K562 (cell line): ENCODE data around the gene UBE2M. TPM values are rescaled to one million over a fixed set of nuclear protein-coding genes. Genes with fewer than 3 reads are reported as not detected.
A peak's percentile ranks its signal among the peaks of the same experiment; 100 is the strongest.

Experiments
- BRD9 ChIP-seq: fragments of 450-650 bp; IDR thresholded peaks from 2 replicates; pipeline ENCODE4 v1.6.1; 2018; ENCODE audit warnings: low read depth; ENCODE audit not compliant: partially characterized antibody
- CXXC5 ChIP-seq: fragments of 250-450 bp; sonication (Bioruptor Pico); IDR thresholded peaks from 2 replicates; pipeline ENCODE4 v1.8.0; 2022; ENCODE audit warnings: inconsistent platforms, mild to moderate bottlenecking, moderate library complexity
- ESRRA ChIP-seq: fragments of 450-650 bp; IDR thresholded peaks from 2 replicates; pipeline ENCODE4 v1.6.1; 2014; ENCODE audit warnings: low read depth, mild to moderate bottlenecking, moderate library complexity, borderline replicate concordance
- HMGN3 ChIP-seq: IDR thresholded peaks from 2 replicates; pipeline ENCODE4 v1.6.1; 2011; ENCODE audit warnings: borderline replicate concordance, low read depth, mild to moderate bottlenecking, mixed read lengths, low read length; ENCODE audit not compliant: insufficient read length; ENCODE audit errors: extremely low read depth
- NRF1 ChIP-seq, 2 experiments: fragments of 450-650 bp; IDR thresholded peaks in 1 of 2; conservative IDR thresholded peaks in 1 of 2; 2 replicates each; pipeline ENCODE4 v1.6.1; 2014; ENCODE audit warnings: mild to moderate bottlenecking in 2 of 2
- PBX2 ChIP-seq, 2 experiments: IDR thresholded peaks in 1 of 2; conservative IDR thresholded peaks in 1 of 2; 2 replicates each; pipeline ENCODE4 v1.6.1; 2016; ENCODE audit warnings: low read depth in 2 of 2, mild to moderate bottlenecking in 1 of 2, missing compliant biosample characterization in 1 of 2, missing genetic modification characterization in 1 of 2, moderate library complexity in 1 of 2
- THRB ChIP-seq: fragments of 450-650 bp; formaldehyde crosslinking; conservative IDR thresholded peaks from 2 replicates; pipeline ENCODE4 v1.4.0; 2022; ENCODE audit warnings: mild to moderate bottlenecking, missing genetic modification characterization
- XRCC5 ChIP-seq: fragments of 200-400 bp; formaldehyde crosslinking; IDR thresholded peaks from 2 replicates; pipeline ENCODE4 v1.6.1; 2017; ENCODE audit warnings: low read depth, mild to moderate bottlenecking, low read length
- ZFPM2 ChIP-seq: fragments of 250-450 bp; sonication (Bioruptor Pico); IDR thresholded peaks from 2 replicates; pipeline ENCODE4 v1.5.1; 2022; ENCODE audit warnings: mild to moderate bottlenecking
- ZKSCAN1 ChIP-seq: fragments of 150-350 bp; IDR thresholded peaks from 2 replicates; pipeline ENCODE4 v1.6.1; 2016; ENCODE audit warnings: low read depth, low read length
- ZNF253 ChIP-seq: fragments of 250-450 bp; sonication (Bioruptor Pico); conservative IDR thresholded peaks from 2 replicates; pipeline ENCODE4 v1.6.1; 2021; ENCODE audit warnings: mild to moderate bottlenecking
- ZNF280A ChIP-seq: fragments of 450-650 bp; IDR thresholded peaks from 2 replicates; pipeline ENCODE4 v1.6.1; 2018; ENCODE audit warnings: mild to moderate bottlenecking, low read depth; ENCODE audit not compliant: partially characterized antibody
- ZNF583 ChIP-seq: fragments of 250-450 bp; sonication (Bioruptor Pico); IDR thresholded peaks from 2 replicates; pipeline ENCODE4 v1.4.0; 2020
- ZNF589 ChIP-seq: fragments of 200-800 bp; sonication (Bioruptor generic); IDR thresholded peaks from 2 replicates; pipeline ENCODE4 v1.6.1; 2016; ENCODE audit warnings: low read depth, missing genetic modification characterization, missing compliant biosample characterization
- ZNF609 ChIP-seq: sonication (generic); formaldehyde crosslinking; IDR thresholded peaks from 2 replicates; pipeline ENCODE4 v1.8.1; 2023; ENCODE audit warnings: missing genetic modification reagents, mild to moderate bottlenecking, borderline replicate concordance
- polyA plus RNA-seq, 8 experiments: library from polyadenylated mRNA; depleted of rRNA in 4 of 8; stranded (reverse) in 5 of 8; unstranded in 3 of 8; fragments of >200 nt; fragmentation: Nextera tagmentation in 2 of 8; fragmentation: Illumina TruSeq in 1 of 8; extraction: Ambion mirVana in 2 of 8; extraction: Trizol in 1 of 8; gene quantifications; 2 replicates each; pipeline versions ENCODE4 v1.2.1 to v1.2.3, GENCODE V29; 2011 to 2014; ENCODE audit warnings: inconsistent platforms in 1 of 8, missing spikeins in 1 of 8
- total RNA-seq, 7 experiments: library from RNA; depleted of rRNA in 6 of 7; stranded (reverse); fragments of >200 nt in 6 of 7; fragmentation: Illumina TruSeq in 2 of 7; extraction: Trizol in 2 of 7; gene quantifications; 2 replicates each; pipeline versions ENCODE4 v1.2.1 to v1.2.3, GENCODE V29; 2011 to 2021; ENCODE audit warnings: low replicate concordance in 1 of 7

The UBE2M gene
- total and polyA plus RNA-seq, 9 of the 15 experiments (the other 6 are each of a cell fraction or from before 2014, with no cell fraction given) = 0.92 to 163 (median 85.7) TPM

GRCh38 chr19:58519355-58520256 lies 38.8 kb downstream of the UBE2M start, which contains the start of gene ZBTB45 (continued):
- TF ChIP-seq NRF1 (conservative IDR thresholded peaks at IDR 0.05 in 1 of 2, IDR thresholded peaks at IDR 0.05 in 1 of 2) = peak; percentile 55 to 73
- peak; percentile 91 for TF ChIP-seq HMGN3
- TF ChIP-seq ZNF589 (CRISPR knock-in tag) = 0 out of 2 replicates have a peak, but pooled peaks have one; percentile 20
- 0 out of 2 replicates have a peak, but pooled peaks have one; percentile 76 for TF ChIP-seq ZNF609 (CRISPR knock-in tag)
- TF ChIP-seq ZKSCAN1 = peak; percentile 77
- peak; percentile 93 for TF ChIP-seq CXXC5 (CRISPR knock-in tag)
- no peak for TF ChIP-seq ZFPM2 (CRISPR knock-in tag)
- peak; percentile 91 for TF ChIP-seq ESRRA
- peak; percentile 79; the same call in 1 of the 2 replicates for TF ChIP-seq ZNF583
- TF ChIP-seq THRB (CRISPR knock-in tag) = 0 out of 2 replicates have a peak, but pooled peaks have one; percentile 68
- TF ChIP-seq BRD9 = peak; percentile 63
- no peak for TF ChIP-seq PBX2 (CRISPR knock-in tag; IDR thresholded peaks at IDR 0.05; ENCODE audit: low read depth)
- peak; percentile 44 for TF ChIP-seq PBX2 (tag; conservative IDR thresholded peaks at IDR 0.05; ENCODE audit: low read depth)
- no peak for TF ChIP-seq ZNF280A
- TF ChIP-seq ZNF253 = no peak
- TF ChIP-seq XRCC5 = peak; percentile 99
